Panc1 (cell line): ENCODE measurements around the gene GABPB1. TPM values are rescaled to one million over a fixed set of nuclear protein-coding genes. Genes with fewer than 3 reads are reported as not detected.

ENCODE experiments used
- ATAC-seq: fragments of 200-7000 bp; cut with Tn5 transposase; 2 replicates; pipeline ENCODE4 v1.9.1; 2020; ENCODE audit warnings: mild to moderate bottlenecking, moderate library complexity
- BruUV-seq: library from RNA; stranded (reverse); fragments of 400-500 nt; replicated peaks from 2 replicates; lab custom pipeline; 2021; lab: Mats Ljungman, UMichigan
- CTCF ChIA-PET: fragments of 300-600 bp; sonication (Branson Sonifier 250); formaldehyde crosslinking; loops from one replicate; lab custom pipeline; 2022; ENCODE audit warnings: antibody characterized with exemption; lab: Charles Lee
- POLR2A ChIA-PET: fragments of 300-600 bp; sonication (Branson Sonifier 250); formaldehyde crosslinking; loops from one replicate; lab custom pipeline; 2022; ENCODE audit warnings: antibody characterized with exemption; lab: Charles Lee
- DNase-seq: peaks from one replicate; pipeline ENCODE4 v3.0.0-alpha.2; 2010; ENCODE audit warnings: low read depth, low spot score
- H3K27ac ChIP-seq: 2 replicates; pipeline ENCODE4 v1.5.1; 2011; ENCODE audit warnings: mild to moderate bottlenecking, low read length, inconsistent platforms
- H3K27me3 ChIP-seq: fragments of 200-500 bp; sonication (Bioruptor generic); 2 replicates; pipeline ENCODE4 v1.6.0; 2014; ENCODE audit warnings: low read length, inconsistent platforms; ENCODE audit not compliant: control insufficient read depth, insufficient read depth
- H3K36me3 ChIP-seq: fragments of 200-500 bp; sonication (Bioruptor generic); 2 replicates; pipeline ENCODE4 v1.5.1; 2014; ENCODE audit warnings: inconsistent platforms, mild to moderate bottlenecking, low read length, moderate library complexity; ENCODE audit not compliant: control insufficient read depth, insufficient read depth
- H3K4me1 ChIP-seq: 2 replicates; pipeline ENCODE4 v1.5.1; 2011; ENCODE audit warnings: inconsistent platforms, mild to moderate bottlenecking, low read length, moderate library complexity; ENCODE audit not compliant: control insufficient read depth, insufficient read depth
- H3K4me3 ChIP-seq, 2 experiments: 2 replicates each; pipeline ENCODE4 v1.5.1; 2011 to 2012; ENCODE audit warnings: low read depth in 2 of 2, low read length in 2 of 2, mild to moderate bottlenecking in 2 of 2, inconsistent platforms in 1 of 2, moderate library complexity in 1 of 2
- H3K9me3 ChIP-seq: fragments of 200-500 bp; sonication (Bioruptor generic); 2 replicates; pipeline ENCODE4 v1.5.1; 2014; ENCODE audit warnings: low read depth, mild to moderate bottlenecking, inconsistent platforms, low read length, moderate library complexity; ENCODE audit not compliant: control insufficient read depth, insufficient read depth
- POLR2AphosphoS5 ChIP-seq: IDR thresholded peaks from 2 replicates; pipeline ENCODE4 v1.6.1; 2012; ENCODE audit warnings: mild to moderate bottlenecking, low read depth, low read length, moderate library complexity
- REST ChIP-seq, 2 experiments: IDR thresholded peaks; 2 replicates each; pipeline ENCODE4 v1.6.1; 2011 to 2012; ENCODE audit warnings: low read depth in 2 of 2, control low read depth in 1 of 2, low read length in 1 of 2, mild to moderate bottlenecking in 1 of 2, moderate library complexity in 1 of 2; ENCODE audit not compliant: insufficient read depth in 1 of 2
- SIN3A ChIP-seq: IDR thresholded peaks from 2 replicates; pipeline ENCODE4 v1.6.1; 2012; ENCODE audit warnings: low read depth, mild to moderate bottlenecking, low read length, moderate library complexity, borderline replicate concordance; ENCODE audit not compliant: insufficient read depth
- TCF7L2 ChIP-seq: IDR thresholded peaks from 2 replicates; pipeline ENCODE4 v1.6.1; 2011; ENCODE audit warnings: mild to moderate bottlenecking, low read depth, low read length, inconsistent platforms
- in situ Hi-C: cut with HindIII; loops from 2 replicates; pipeline ENCODE4 v1.10.0; 2016; ENCODE audit warnings: low sequenced_read_pairs, low pct_unique_long_range_greater_than_20kb
- intact Hi-C: fragments of 100-400 bp; cut with micrococcal nuclease; formaldehyde crosslinking; loops from one replicate; pipeline ENCODE4 v1.10.0; 2022; ENCODE audit not compliant: unreplicated experiment
- total RNA-seq: library from RNA; stranded (reverse); gene quantifications from one replicate; pipeline ENCODE4 v1.2.1, GENCODE V29; 2021; ENCODE audit not compliant: unreplicated experiment
- TF ChIP-seq, protein P1 (sequence below): fragments of 450-650 bp; IDR thresholded peaks from 2 replicates; pipeline ENCODE4 v1.5.1; 2017; ENCODE audit warnings: mild to moderate bottlenecking

Gene GABPB1
- total RNA-seq, 1 experiment from 2014 or later = 20.0 TPM

- Histone ChIP-seq H3K4me1 (no peaks in the 10 kb centered on the region), H3K4me3 (no peak overlapping the region), H3K36me3 (no peaks in the 10 kb centered on the region), H3K27ac (no peak overlapping the region), H3K27me3 (no peaks in the 10 kb centered on the region), H3K9me3 (no peaks in the 10 kb centered on the region)
- no peak for DNase-seq
- in situ Hi-C loops (no loop called here), intact Hi-C loops (no loop called here)
- ChIA-PET CTCF (no interaction called here), POLR2A (no interaction called here)
- TF ChIP-seq SIN3A = no peak
- TF ChIP-seq REST (IDR thresholded peaks at IDR 0.05; ENCODE audit: insufficient read depth in 1 of 2, low read depth in 2 of 2, low read length in 1 of 2) = no peak
- BruUV-seq = no TSS peak
- no peak for ATAC-seq
These were observed 11.0 kb downstream of the GABPB1 start for GRCh38 chr15:50344006-50344464.

- ATAC-seq (no peak), DNase-seq (no peak)
- TF ChIP-seq REST (IDR thresholded peaks at IDR 0.05; ENCODE audit: insufficient read depth in 1 of 2, low read depth in 2 of 2, low read length in 1 of 2) (no peak), SIN3A (no peak), TCF7L2 (no peak), POLR2AphosphoS5 (no peak)
- TF ChIP-seq, protein P1, sequence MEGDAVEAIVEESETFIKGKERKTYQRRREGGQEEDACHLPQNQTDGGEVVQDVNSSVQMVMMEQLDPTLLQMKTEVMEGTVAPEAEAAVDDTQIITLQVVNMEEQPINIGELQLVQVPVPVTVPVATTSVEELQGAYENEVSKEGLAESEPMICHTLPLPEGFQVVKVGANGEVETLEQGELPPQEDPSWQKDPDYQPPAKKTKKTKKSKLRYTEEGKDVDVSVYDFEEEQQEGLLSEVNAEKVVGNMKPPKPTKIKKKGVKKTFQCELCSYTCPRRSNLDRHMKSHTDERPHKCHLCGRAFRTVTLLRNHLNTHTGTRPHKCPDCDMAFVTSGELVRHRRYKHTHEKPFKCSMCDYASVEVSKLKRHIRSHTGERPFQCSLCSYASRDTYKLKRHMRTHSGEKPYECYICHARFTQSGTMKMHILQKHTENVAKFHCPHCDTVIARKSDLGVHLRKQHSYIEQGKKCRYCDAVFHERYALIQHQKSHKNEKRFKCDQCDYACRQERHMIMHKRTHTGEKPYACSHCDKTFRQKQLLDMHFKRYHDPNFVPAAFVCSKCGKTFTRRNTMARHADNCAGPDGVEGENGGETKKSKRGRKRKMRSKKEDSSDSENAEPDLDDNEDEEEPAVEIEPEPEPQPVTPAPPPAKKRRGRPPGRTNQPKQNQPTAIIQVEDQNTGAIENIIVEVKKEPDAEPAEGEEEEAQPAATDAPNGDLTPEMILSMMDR = no peak
- POLR2A ChIA-PET = no interaction called here
- BruUV-seq = no TSS peak
- H3K9me3 ChIP-seq = no peaks in the 10 kb centered on the region
- no peaks in the 10 kb centered on the region for H3K36me3 ChIP-seq
- in situ Hi-C loops (no loop called here), intact Hi-C loops (no loop called here)
- no peaks in the 10 kb centered on the region for H3K27me3 ChIP-seq
- no peak overlapping the region for H3K27ac ChIP-seq
- CTCF ChIA-PET = no interaction called here
- H3K4me1 ChIP-seq = no peaks in the 10 kb centered on the region
- H3K4me3 ChIP-seq = no peak overlapping the region
These were observed 13.3 kb downstream of the GABPB1 start for GRCh38 chr15:50341616-50342136.
